Panc1 (cell line): ENCODE results near the gene SH2D6. TPM values are rescaled to one million over a fixed set of nuclear protein-coding genes. Genes with fewer than 3 reads are reported as not detected.
A peak's percentile ranks its signal among the peaks of the same experiment; 100 is the strongest.

Experiments used
- ATAC-seq: fragments of 200-7000 bp; cut with Tn5 transposase; 2 replicates; pipeline ENCODE4 v1.9.1; 2020; ENCODE audit warnings: mild to moderate bottlenecking, moderate library complexity
- BruUV-seq: library from RNA; stranded (reverse); fragments of 400-500 nt; replicated peaks from 2 replicates; lab custom pipeline; 2021; lab: Mats Ljungman, UMichigan
- CTCF ChIA-PET: fragments of 300-600 bp; sonication (Branson Sonifier 250); formaldehyde crosslinking; loops from one replicate; lab custom pipeline; 2022; ENCODE audit warnings: antibody characterized with exemption; lab: Charles Lee
- POLR2A ChIA-PET: fragments of 300-600 bp; sonication (Branson Sonifier 250); formaldehyde crosslinking; loops from one replicate; lab custom pipeline; 2022; ENCODE audit warnings: antibody characterized with exemption; lab: Charles Lee
- DNase-seq: peaks from one replicate; pipeline ENCODE4 v3.0.0-alpha.2; 2010; ENCODE audit warnings: low read depth, low spot score
- H3K27ac ChIP-seq: 2 replicates; pipeline ENCODE4 v1.5.1; 2011; ENCODE audit warnings: mild to moderate bottlenecking, low read length, inconsistent platforms
- H3K27me3 ChIP-seq: fragments of 200-500 bp; sonication (Bioruptor generic); 2 replicates; pipeline ENCODE4 v1.6.0; 2014; ENCODE audit warnings: low read length, inconsistent platforms; ENCODE audit not compliant: control insufficient read depth, insufficient read depth
- H3K36me3 ChIP-seq: fragments of 200-500 bp; sonication (Bioruptor generic); 2 replicates; pipeline ENCODE4 v1.5.1; 2014; ENCODE audit warnings: inconsistent platforms, mild to moderate bottlenecking, low read length, moderate library complexity; ENCODE audit not compliant: control insufficient read depth, insufficient read depth
- H3K4me1 ChIP-seq: 2 replicates; pipeline ENCODE4 v1.5.1; 2011; ENCODE audit warnings: inconsistent platforms, mild to moderate bottlenecking, low read length, moderate library complexity; ENCODE audit not compliant: control insufficient read depth, insufficient read depth
- H3K4me3 ChIP-seq, 2 experiments: 2 replicates each; pipeline ENCODE4 v1.5.1; 2011 to 2012; ENCODE audit warnings: low read depth in 2 of 2, low read length in 2 of 2, mild to moderate bottlenecking in 2 of 2, inconsistent platforms in 1 of 2, moderate library complexity in 1 of 2
- H3K9me3 ChIP-seq: fragments of 200-500 bp; sonication (Bioruptor generic); 2 replicates; pipeline ENCODE4 v1.5.1; 2014; ENCODE audit warnings: low read depth, mild to moderate bottlenecking, inconsistent platforms, low read length, moderate library complexity; ENCODE audit not compliant: control insufficient read depth, insufficient read depth
- CTCF ChIP-seq: fragments of 450-650 bp; IDR thresholded peaks from 2 replicates; pipeline ENCODE4 v1.5.1; 2017; ENCODE audit warnings: mild to moderate bottlenecking
- POLR2AphosphoS5 ChIP-seq: IDR thresholded peaks from 2 replicates; pipeline ENCODE4 v1.6.1; 2012; ENCODE audit warnings: mild to moderate bottlenecking, low read depth, low read length, moderate library complexity
- REST ChIP-seq, 2 experiments: IDR thresholded peaks; 2 replicates each; pipeline ENCODE4 v1.6.1; 2011 to 2012; ENCODE audit warnings: low read depth in 2 of 2, control low read depth in 1 of 2, low read length in 1 of 2, mild to moderate bottlenecking in 1 of 2, moderate library complexity in 1 of 2; ENCODE audit not compliant: insufficient read depth in 1 of 2
- SIN3A ChIP-seq: IDR thresholded peaks from 2 replicates; pipeline ENCODE4 v1.6.1; 2012; ENCODE audit warnings: low read depth, mild to moderate bottlenecking, low read length, moderate library complexity, borderline replicate concordance; ENCODE audit not compliant: insufficient read depth
- TCF7L2 ChIP-seq: IDR thresholded peaks from 2 replicates; pipeline ENCODE4 v1.6.1; 2011; ENCODE audit warnings: mild to moderate bottlenecking, low read depth, low read length, inconsistent platforms
- in situ Hi-C: cut with HindIII; loops from 2 replicates; pipeline ENCODE4 v1.10.0; 2016; ENCODE audit warnings: low sequenced_read_pairs, low pct_unique_long_range_greater_than_20kb
- intact Hi-C: fragments of 100-400 bp; cut with micrococcal nuclease; formaldehyde crosslinking; loops from one replicate; pipeline ENCODE4 v1.10.0; 2022; ENCODE audit not compliant: unreplicated experiment
- total RNA-seq: library from RNA; stranded (reverse); gene quantifications from one replicate; pipeline ENCODE4 v1.2.1, GENCODE V29; 2021; ENCODE audit not compliant: unreplicated experiment

Gene SH2D6
- total RNA-seq, 1 experiment from 2014 or later = 3.3 TPM

DNA sequence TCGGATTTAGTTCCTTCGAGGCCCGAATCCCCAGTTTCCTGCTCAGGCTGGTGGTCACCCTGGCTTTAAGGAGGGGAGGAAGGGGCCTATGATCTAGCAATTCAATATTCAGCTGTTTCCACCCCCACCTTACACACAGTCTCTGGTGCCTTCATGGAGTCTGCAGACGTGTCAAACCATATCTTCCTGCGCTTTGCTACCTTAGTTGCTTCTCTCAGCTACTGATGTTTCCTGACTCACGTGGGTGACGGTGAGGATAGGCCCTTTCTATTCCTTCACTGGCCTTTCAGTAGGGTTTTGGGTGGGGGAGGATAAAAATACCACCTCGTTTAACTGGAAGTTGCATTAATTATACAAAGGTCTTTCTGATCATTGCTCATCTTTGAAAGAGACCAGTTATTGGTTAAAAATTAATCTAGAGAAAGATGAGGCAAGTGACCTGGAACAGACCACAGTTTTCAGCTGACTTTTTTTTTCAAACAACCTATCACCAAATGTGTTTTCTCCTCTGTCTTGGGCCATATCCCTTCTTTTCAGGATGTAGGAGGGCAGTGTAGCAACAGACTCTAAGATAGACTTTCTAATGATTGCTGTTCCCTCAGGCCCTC is 49.7 kb downstream of the SH2D6 start:
- DNase-seq (no peak), ATAC-seq (no peak)
- no peak overlapping the region for H3K4me3 ChIP-seq
- no peaks in the 10 kb centered on the region for H3K36me3 ChIP-seq
- H3K9me3 ChIP-seq = no peaks in the 10 kb centered on the region
- BruUV-seq = no TSS peak
- H3K4me1 ChIP-seq = peaks cover 30% of the 10 kb centered on the region
- no peaks in the 10 kb centered on the region for H3K27me3 ChIP-seq
- CTCF ChIA-PET = no interaction called here
- in situ Hi-C loops = no loop called here
- peak overlapping the region; percentile 82 for H3K27ac ChIP-seq
- intact Hi-C loops = no loop called here
- TF ChIP-seq CTCF (no peak), SIN3A (no peak), REST (IDR thresholded peaks at IDR 0.05; ENCODE audit: insufficient read depth in 1 of 2, low read depth in 2 of 2, low read length in 1 of 2) (no peak), POLR2AphosphoS5 (no peak), TCF7L2 (no peak)
- POLR2A ChIA-PET = interaction anchor here (0.6 kb wide), 1 partner anchor 48 kb away, joined by 4 read pairs; no protein-coding TSS in a partner anchor

DNA sequence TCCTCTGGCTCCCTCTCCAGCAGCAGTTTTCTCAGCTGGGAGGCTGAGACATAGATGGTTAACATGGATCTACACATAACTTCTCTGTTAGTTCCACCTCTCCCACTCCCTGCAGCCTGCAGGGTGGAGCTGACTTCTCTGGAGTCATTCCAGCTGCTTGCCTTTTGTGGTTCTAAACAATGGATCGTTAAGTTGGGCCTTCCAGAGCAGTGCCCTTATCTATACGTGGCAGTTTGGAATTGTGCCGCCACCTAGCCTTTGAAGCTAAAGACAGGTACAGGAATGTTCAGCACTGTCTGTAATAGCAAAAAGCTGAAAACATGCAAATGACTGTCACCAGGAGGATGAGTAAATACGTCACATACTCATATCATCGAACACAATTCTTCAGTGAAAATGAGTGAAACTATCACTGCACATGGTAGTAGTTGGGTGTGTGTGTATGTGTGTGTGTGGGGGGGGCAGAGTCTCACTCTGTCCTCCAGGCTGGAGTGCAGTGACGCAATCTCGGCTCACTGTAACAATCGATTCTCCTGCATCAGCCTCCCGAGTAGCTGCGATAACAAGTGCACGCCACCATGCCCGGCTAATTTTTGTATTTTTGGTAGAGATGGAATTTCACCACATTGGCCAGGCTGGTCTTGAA is 50.3 kb downstream of the SH2D6 start:
- Histone ChIP-seq H3K4me3 (no peak overlapping the region), H3K9me3 (no peaks in the 10 kb centered on the region), H3K27ac (peak overlapping the region; percentile 82), H3K4me1 (peaks cover 30% of the 10 kb centered on the region), H3K27me3 (no peaks in the 10 kb centered on the region), H3K36me3 (no peaks in the 10 kb centered on the region)
- ChIA-PET POLR2A (interaction anchor here (0.6 kb wide), 2 partner anchors 47 to 107 kb away, joined by 4 to 7 read pairs; no protein-coding TSS in a partner anchor), CTCF (no interaction called here)
- DNase-seq = no peak
- in situ Hi-C loops (no loop called here), intact Hi-C loops (no loop called here)
- ATAC-seq = peak; percentile 75
- BruUV-seq = no TSS peak
- TF ChIP-seq TCF7L2 = peak; percentile 90
- TF ChIP-seq REST (IDR thresholded peaks at IDR 0.05; ENCODE audit: insufficient read depth in 1 of 2, low read depth in 2 of 2, low read length in 1 of 2) = no peak
- no peak for TF ChIP-seq POLR2AphosphoS5
- no peak for TF ChIP-seq CTCF
- TF ChIP-seq SIN3A = no peak
